WTC11 (cell line): ENCODE data around the gene OVAAL.

ENCODE experiments used
- CREM ChIP-seq: sonication (generic); formaldehyde crosslinking; IDR thresholded peaks from 2 replicates; pipeline ENCODE4 v1.8.1; 2022; ENCODE audit warnings: mild to moderate bottlenecking, missing genetic modification reagents, moderate library complexity
- CTCF ChIP-seq: fragments of 200-600 bp; IDR thresholded peaks from 2 replicates; pipeline ENCODE4 v1.8.0; 2022; ENCODE audit warnings: antibody characterized with exemption
- E2F4 ChIP-seq: sonication (generic); formaldehyde crosslinking; IDR thresholded peaks from 2 replicates; pipeline ENCODE4 v1.8.1; 2022; ENCODE audit warnings: low read depth, mild to moderate bottlenecking, moderate library complexity, missing genetic modification reagents, borderline replicate concordance
- JUN ChIP-seq: sonication (generic); formaldehyde crosslinking; IDR thresholded peaks from 2 replicates; pipeline ENCODE4 v1.8.0; 2023; ENCODE audit warnings: mild to moderate bottlenecking, missing genetic modification reagents
- MAX ChIP-seq: sonication (generic); formaldehyde crosslinking; IDR thresholded peaks from 2 replicates; pipeline ENCODE4 v1.8.0; 2022; ENCODE audit warnings: mild to moderate bottlenecking, missing genetic modification reagents
- PREB ChIP-seq: sonication (generic); formaldehyde crosslinking; IDR thresholded peaks from 2 replicates; pipeline ENCODE4 v1.8.1; 2022; ENCODE audit warnings: mild to moderate bottlenecking, missing genetic modification reagents, moderate library complexity, borderline replicate concordance
- RELA ChIP-seq: sonication (generic); formaldehyde crosslinking; IDR thresholded peaks from 2 replicates; pipeline ENCODE4 v1.8.1; 2022; ENCODE audit warnings: missing genetic modification reagents, mild to moderate bottlenecking, borderline replicate concordance
- RORB ChIP-seq: fragments of 250-450 bp; sonication (Bioruptor Pico); IDR thresholded peaks from 2 replicates; pipeline ENCODE4 v1.9.0; 2021; ENCODE audit warnings: mild to moderate bottlenecking
- TCF7 ChIP-seq: sonication (generic); formaldehyde crosslinking; IDR thresholded peaks from 2 replicates; pipeline ENCODE4 v1.8.0; 2022; ENCODE audit warnings: mild to moderate bottlenecking, low read depth, missing genetic modification reagents, moderate library complexity
- TEAD4 ChIP-seq: sonication (generic); formaldehyde crosslinking; IDR thresholded peaks from 2 replicates; pipeline ENCODE4 v1.8.0; 2022; ENCODE audit warnings: mild to moderate bottlenecking, missing genetic modification reagents
- USF2 ChIP-seq: sonication (generic); formaldehyde crosslinking; IDR thresholded peaks from 2 replicates; pipeline ENCODE4 v1.8.1; 2023; ENCODE audit warnings: mild to moderate bottlenecking, missing genetic modification reagents, moderate library complexity
- ZBTB21 ChIP-seq: sonication (generic); formaldehyde crosslinking; IDR thresholded peaks from 2 replicates; pipeline ENCODE4 v1.8.1; 2023; ENCODE audit warnings: mild to moderate bottlenecking, missing genetic modification reagents, borderline replicate concordance
- ZSCAN18 ChIP-seq: fragments of 250-450 bp; sonication (Bioruptor Pico); IDR thresholded peaks from 2 replicates; pipeline ENCODE4 v2.1.2; 2022; ENCODE audit warnings: mild to moderate bottlenecking, moderate library complexity

- TF ChIP-seq TEAD4: no peak
- no peak for TF ChIP-seq MAX
- no peak for TF ChIP-seq CTCF
- TF ChIP-seq TCF7 (CRISPR knock-in tag): no peak
- no peak for TF ChIP-seq CREM (CRISPR knock-in tag)
- TF ChIP-seq E2F4 (CRISPR knock-in tag): no peak
- no peak for TF ChIP-seq ZSCAN18 (CRISPR knock-in tag)
- TF ChIP-seq USF2 (CRISPR knock-in tag): no peak
- no peak for TF ChIP-seq RELA
- no peak for TF ChIP-seq PREB (CRISPR knock-in tag)
- no peak for TF ChIP-seq JUN (CRISPR knock-in tag)
- TF ChIP-seq ZBTB21: no peak
- TF ChIP-seq RORB (CRISPR knock-in tag): no peak
These were observed 34.6 kb downstream of the OVAAL start for GRCh38 chr1:180593382-180593781.
